Stomach (tissue), 9 donors: Measurements from ENCODE around the gene SPATA6L. TPM values are rescaled to one million over a fixed set of nuclear protein-coding genes. Genes with fewer than 3 reads are reported as not detected.
A peak's percentile ranks its signal among the peaks of the same experiment; 100 is the strongest.

Source experiments
- DNase-seq, 2 donors: peaks; one replicate each; pipeline versions ENCODE4 v3.0.0 to v3.0.0-alpha.2; 2013 to 2019
- H3K27ac ChIP-seq, 5 donors: fragments of 200-600 bp in 4 of 5; sonication (generic) in 4 of 5; one replicate each; pipeline ENCODE4 v1.5.1; 2013 to 2019; ENCODE audit warnings: mild to moderate bottlenecking in 1 of 5, moderate library complexity in 1 of 5
- H3K27me3 ChIP-seq, 3 donors: fragments of 200-600 bp; sonication (generic); one replicate each; pipeline ENCODE4 v1.5.1; 2017 to 2019; ENCODE audit warnings: mixed run types in 1 of 3
- H3K36me3 ChIP-seq, 4 donors: fragments of 200-600 bp; sonication (generic); 1 replicate in 3 of 4; 2 replicates in 1 of 4; pipeline ENCODE4 v1.5.1; 2016 to 2019
- H3K4me1 ChIP-seq, 4 donors: fragments of 200-600 bp; sonication (generic); one replicate each; pipeline ENCODE4 v1.5.1; 2016 to 2019
- H3K4me3 ChIP-seq, 4 donors: fragments of 200-600 bp; sonication (generic) in 3 of 4; one replicate each; pipeline ENCODE4 v1.5.1; 2016 to 2019; ENCODE audit warnings: mild to moderate bottlenecking in 1 of 4
- H3K9me3 ChIP-seq, 4 donors: fragments of 200-600 bp; sonication (generic); one replicate each; pipeline ENCODE4 v1.5.1; 2016 to 2019
- CTCF ChIP-seq, 7 experiments: fragments of 450-650 bp in 4 of 7; fragments of 200-600 bp in 3 of 7; sonication (generic) in 3 of 7; IDR thresholded peaks; one replicate each; pipeline ENCODE4 v1.5.1; 2016 to 2019; ENCODE audit warnings: antibody characterized with exemption in 7 of 7, control low read depth in 2 of 7, mild to moderate bottlenecking in 1 of 7
- EP300 ChIP-seq: sonication (generic); formaldehyde crosslinking; IDR thresholded peaks from one replicate; pipeline ENCODE4 v1.6.1; 2017; ENCODE audit warnings: antibody characterized with exemption
- POLR2A ChIP-seq, 4 donors: fragments of 450-650 bp; IDR thresholded peaks; one replicate each; pipeline ENCODE4 v1.6.1; 2016; ENCODE audit warnings: antibody characterized with exemption in 4 of 4, control low read depth in 2 of 4, mild to moderate bottlenecking in 1 of 4, moderate library complexity in 1 of 4
- POLR2AphosphoS5 ChIP-seq, 3 donors: sonication (generic); formaldehyde crosslinking; IDR thresholded peaks; one replicate each; pipeline ENCODE4 v1.6.1; 2016; ENCODE audit warnings: antibody characterized with exemption in 3 of 3
- WGBS, 5 donors: extraction: QIAGEN DNeasy Blood & Tissue Kit in 3 of 5; methylation state at CpG; one replicate each; pipeline versions ENCODE4 v1.1.5 to v1.1.7; 2013 to 2018; 5-methylcytosine and 5-hydroxymethylcytosine counted together
- intact Hi-C: fragments of 100-400 bp; cut with DNase I; formaldehyde crosslinking; loops from one replicate; pipeline ENCODE4 v1.15.1; 2023; ENCODE audit warnings: low total_unique reads
- polyA plus RNA-seq, 3 donors: library from polyadenylated mRNA; stranded (reverse); fragments of 200-250 nt; gene quantifications; one replicate each; pipeline ENCODE4 v1.2.3, GENCODE V29; 2013
- total RNA-seq, 5 donors: library from RNA; depleted of rRNA; stranded (reverse); fragments of >200 nt; gene quantifications; one replicate each; pipeline versions ENCODE4 v1.1.0 to v1.2.3, GENCODE V29; 2014 to 2016
- donor health status: healthy with polysubstance abuse.
- donor health status: Bipolar disorder and iron deficiency.
- donor health status: healthy.

The SPATA6L gene
- total and polyA plus RNA-seq, 8 donors = 2.3 to 32.7 (median 5.4) TPM

- Histone ChIP-seq H3K4me1 (peaks cover 29 to 56% (median 46%) of the 10 kb centered on the region in 4 donors), H3K27me3 (no peaks in the 10 kb centered on the region), H3K9me3 (no peaks in the 10 kb centered on the region), H3K27ac (peak overlapping the region; percentile 59 to 96 (median 92)), H3K4me3 (peak overlapping the region in 3 of 4 donors; percentile 69 to 77 (median 77)), H3K36me3 (no peaks in the 10 kb centered on the region)
- WGBS, 5 donors = 37 to 71% (median 52%) methylated on average over 3 of the region's 3 CpGs
- TF ChIP-seq CTCF (IDR thresholded peaks at IDR 0.05) (no peak), POLR2AphosphoS5 (IDR thresholded peaks at IDR 0.05) (no peak)
- intact Hi-C loops = no loop called here
- DNase-seq = no peak
Observed at GRCh38 chr9:4663956-4664355, 2.3 kb downstream of the SPATA6L start.

- 20 to 44% (median 24%) methylated on average over 13 of the region's 13 CpGs for WGBS, 5 donors
- intact Hi-C loops = no loop called here
- TF ChIP-seq EP300 (no peak), POLR2A (IDR thresholded peaks at IDR 0.05) (no peak), POLR2AphosphoS5 (IDR thresholded peaks at IDR 0.05) (peak in 1 of 3 donors; percentile 16), CTCF (IDR thresholded peaks at IDR 0.05) (peak in 1 of 7 experiments; percentile 3)
- Histone ChIP-seq H3K4me3 (peak overlapping the region; percentile 69 to 95 (median 77)), H3K36me3 (no peaks in the 10 kb centered on the region), H3K9me3 (no peaks in the 10 kb centered on the region), H3K27me3 (no peaks in the 10 kb centered on the region), H3K27ac (peak overlapping the region; percentile 88 to 96 (median 93)), H3K4me1 (peaks cover 37 to 61% (median 48%) of the 10 kb centered on the region in 4 donors)
- DNase-seq = peak in 1 of 2 donors; percentile 49
Observed at GRCh38 chr9:4662989-4663792, 3.1 kb downstream of the SPATA6L start.

GRCh38 chr9:4662108-4662988, 3.9 kb downstream of the SPATA6L start, which contains the start of gene PLPP6:
PLPP6 (plus strand) TSS chr9:4662294; CDS start chr9:4662376, 82 bp downstream.
- WGBS, 5 donors = 0 to 3% (median 1%) methylated on average over 40 to 70 of the region's 70 CpGs
- TF ChIP-seq POLR2A (IDR thresholded peaks at IDR 0.05) = peak in 1 of 4 donors; percentile 33
- no peak for TF ChIP-seq EP300
- TF ChIP-seq POLR2AphosphoS5 (IDR thresholded peaks at IDR 0.05) = peak; percentile 81 to 95 (median 88)
- peak in 5 of 7 experiments; percentile 41 to 82 (median 60) for TF ChIP-seq CTCF (IDR thresholded peaks at IDR 0.05)
- Histone ChIP-seq H3K4me1 (peaks cover 41 to 63% (median 50%) of the 10 kb centered on the region in 4 donors), H3K4me3 (peak within 1 kb of the TSS; percentile 69 to 95 (median 77)), H3K27me3 (no peaks in the 10 kb centered on the region), H3K36me3 (no peaks in the 10 kb centered on the region), H3K9me3 (no peaks in the 10 kb centered on the region), H3K27ac (peak within 1 kb of the TSS; percentile 88 to 96 (median 93))
- peak; percentile 93 to 96 for DNase-seq
- intact Hi-C loops = no loop called here

- Histone ChIP-seq H3K27me3 (no peaks in the 10 kb centered on the region), H3K4me3 (peak overlapping the region; percentile 69 to 95 (median 77)), H3K4me1 (peaks cover 41 to 59% (median 47%) of the 10 kb centered on the region in 4 donors), H3K27ac (peak overlapping the region; percentile 12 to 96 (median 92)), H3K36me3 (no peaks in the 10 kb centered on the region), H3K9me3 (no peaks in the 10 kb centered on the region)
- TF ChIP-seq EP300 = no peak
- no peak for TF ChIP-seq POLR2A (IDR thresholded peaks at IDR 0.05)
- no peak for TF ChIP-seq POLR2AphosphoS5 (IDR thresholded peaks at IDR 0.05)
- TF ChIP-seq CTCF (IDR thresholded peaks at IDR 0.05) = no peak
- 4 to 11% (median 8%) methylated on average over 5 of the region's 5 CpGs for WGBS, 5 donors
- intact Hi-C loops = no loop called here
- peak in 1 of 2 donors; percentile 20 for DNase-seq
Observed at GRCh38 chr9:4661611-4662010, 4.7 kb downstream of the SPATA6L start.
